A673 (cell line): ENCODE data around the gene MTFR1L. TPM values are rescaled to one million over a fixed set of nuclear protein-coding genes. Genes with fewer than 3 reads are reported as not detected.

Source experiments
- BruUV-seq: library from RNA; stranded (reverse); fragments of 400-500 nt; replicated peaks from 2 replicates; lab custom pipeline; 2021; lab: Mats Ljungman, UMichigan
- CTCF ChIA-PET: fragments of 300-600 bp; sonication (Branson Sonifier 250); formaldehyde crosslinking; loops from one replicate; lab custom pipeline; 2022; ENCODE audit warnings: antibody characterized with exemption; lab: Charles Lee
- POLR2A ChIA-PET: fragments of 300-600 bp; sonication (Branson Sonifier 250); formaldehyde crosslinking; loops from one replicate; lab custom pipeline; 2022; ENCODE audit warnings: antibody characterized with exemption; ENCODE audit not compliant: low non-redundant PET; lab: Charles Lee
- DNase-seq: peaks from one replicate; pipeline ENCODE4 v3.0.0-alpha.2; 2015; ENCODE audit warnings: low spot score
- H3K27ac ChIP-seq: fragments of 200-600 bp; sonication (generic); 2 replicates; pipeline ENCODE4 v1.5.1; 2016; ENCODE audit warnings: mixed run types, low read depth, mild to moderate bottlenecking, mixed read lengths, antibody characterized with exemption, low read length; ENCODE audit not compliant: poor library complexity, severe bottlenecking
- H3K27me3 ChIP-seq: fragments of 200-600 bp; sonication (generic); replicated peaks from 2 replicates; pipeline ENCODE4 v1.6.1; 2017; ENCODE audit warnings: mixed run types, low read depth, mild to moderate bottlenecking, mixed read lengths, antibody characterized with exemption, low read length; ENCODE audit not compliant: insufficient read depth, poor library complexity
- H3K36me3 ChIP-seq: fragments of 200-600 bp; sonication (generic); 2 replicates; pipeline ENCODE4 v1.6.1; 2016; ENCODE audit warnings: mixed run types, mild to moderate bottlenecking, mixed read lengths, antibody characterized with exemption, low read length; ENCODE audit not compliant: insufficient read depth, poor library complexity, severe bottlenecking
- H3K4me1 ChIP-seq: fragments of 200-600 bp; sonication (generic); 2 replicates; pipeline ENCODE4 v1.6.1; 2017; ENCODE audit warnings: mixed run types, mild to moderate bottlenecking, mixed read lengths, antibody characterized with exemption, low read length; ENCODE audit not compliant: insufficient read depth, poor library complexity, severe bottlenecking
- H3K4me3 ChIP-seq: fragments of 200-600 bp; sonication (generic); 2 replicates; pipeline ENCODE4 v1.5.1; 2016; ENCODE audit warnings: low read depth, mixed run types, mild to moderate bottlenecking, mixed read lengths, low read length; ENCODE audit not compliant: poor library complexity, severe bottlenecking
- H3K9me3 ChIP-seq: fragments of 200-600 bp; sonication (generic); 2 replicates; pipeline ENCODE4 v1.6.1; 2016; ENCODE audit warnings: mixed run types, low read depth, mild to moderate bottlenecking, mixed read lengths, antibody characterized with exemption, low read length; ENCODE audit not compliant: poor library complexity, severe bottlenecking
- CTCF ChIP-seq: fragments of 300-800, 200-600 bp; sonication (generic); conservative IDR thresholded peaks from 2 replicates; pipeline ENCODE4 v1.5.1; 2017; ENCODE audit warnings: low read depth, mild to moderate bottlenecking, antibody characterized with exemption, low read length, moderate library complexity, mixed read lengths
- EZH2 ChIP-seq: fragments of 200-600 bp; sonication (generic); IDR thresholded peaks from 2 replicates; pipeline ENCODE4 v1.6.1; 2017; ENCODE audit warnings: borderline replicate concordance, low read depth, mild to moderate bottlenecking, mixed read lengths, antibody characterized with exemption, low read length; ENCODE audit not compliant: poor library complexity, severe bottlenecking
- intact Hi-C: fragments of 100-400 bp; cut with micrococcal nuclease; formaldehyde crosslinking; loops from one replicate; pipeline ENCODE4 v1.10.0; 2022; ENCODE audit not compliant: unreplicated experiment
- total RNA-seq: library from RNA; stranded (reverse); gene quantifications from 2 replicates; pipeline ENCODE4 v1.2.3, GENCODE V29; 2021

MTFR1L gene
- total RNA-seq, 1 experiment from 2014 or later: 45.0 TPM

- ChIA-PET CTCF (no interaction called here), POLR2A (no interaction called here)
- Histone ChIP-seq H3K9me3 (no peaks in the 10 kb centered on the region), H3K36me3 (no peaks in the 10 kb centered on the region), H3K27me3 (no peaks in the 10 kb centered on the region), H3K4me3 (no peak overlapping the region), H3K27ac (no peak overlapping the region), H3K4me1 (peaks cover 6% of the 10 kb centered on the region)
- intact Hi-C loops: no loop called here
- DNase-seq: no peak
- no peak for TF ChIP-seq CTCF
- no peak for TF ChIP-seq EZH2
- no TSS peak for BruUV-seq
These were observed 24.5 kb upstream of the MTFR1L start for GRCh38 chr1:25795211-25795610.

- Histone ChIP-seq H3K27ac (no peak overlapping the region), H3K4me1 (peaks cover 6% of the 10 kb centered on the region), H3K4me3 (no peak overlapping the region), H3K9me3 (no peaks in the 10 kb centered on the region), H3K36me3 (no peaks in the 10 kb centered on the region), H3K27me3 (no peaks in the 10 kb centered on the region)
- TF ChIP-seq CTCF (no peak), EZH2 (no peak)
- intact Hi-C loops: no loop called here
- DNase-seq: no peak
- no TSS peak for BruUV-seq
- ChIA-PET CTCF (interaction anchor here (0.7 to 0.9 kb wide), 2 partner anchors 11 to 361 kb away, joined by 3 read pairs; no protein-coding TSS in a partner anchor), POLR2A (no interaction called here)
These were observed 23.6 kb upstream of the MTFR1L start for GRCh38 chr1:25795946-25796810.

GRCh38 chr1:25796811-25797458 is 22.8 kb upstream of the MTFR1L start:
- Histone ChIP-seq H3K9me3 (no peaks in the 10 kb centered on the region), H3K36me3 (no peaks in the 10 kb centered on the region), H3K4me3 (no peak overlapping the region), H3K27ac (no peak overlapping the region), H3K4me1 (peaks cover 6% of the 10 kb centered on the region), H3K27me3 (no peaks in the 10 kb centered on the region)
- BruUV-seq: no TSS peak
- ChIA-PET CTCF (interaction anchor here (0.7 to 1.3 kb wide), 2 partner anchors 14 to 362 kb away, joined by 3 read pairs; no protein-coding TSS in a partner anchor), POLR2A (no interaction called here)
- TF ChIP-seq CTCF: peak; percentile 92
- no peak for TF ChIP-seq EZH2
- intact Hi-C loops: no loop called here
- DNase-seq: peak; percentile 87
